Activated CD4-positive, CD25-positive, alpha-beta regulatory T cell treated with anti-CD3 and anti-CD28 coated beads, Interleukin-2, amount 50 U/mL, for 16 hours (primary cell): ENCODE results near the gene MECR.
"Not testable (repeated sequence)": the region's sequence is repeated elsewhere in the genome, so short reads cannot be mapped to it uniquely, and the experiment has no call there.

Source experiments
- DNase-seq: peaks from one replicate; pipeline ENCODE4 v3.0.0-alpha.2; 2020; ENCODE audit warnings: low read depth, low spot score

Gene MECR

GRCh38 chr1:29169976-29170375, 60.8 kb downstream of the MECR start:
- no peak for DNase-seq

DNA sequence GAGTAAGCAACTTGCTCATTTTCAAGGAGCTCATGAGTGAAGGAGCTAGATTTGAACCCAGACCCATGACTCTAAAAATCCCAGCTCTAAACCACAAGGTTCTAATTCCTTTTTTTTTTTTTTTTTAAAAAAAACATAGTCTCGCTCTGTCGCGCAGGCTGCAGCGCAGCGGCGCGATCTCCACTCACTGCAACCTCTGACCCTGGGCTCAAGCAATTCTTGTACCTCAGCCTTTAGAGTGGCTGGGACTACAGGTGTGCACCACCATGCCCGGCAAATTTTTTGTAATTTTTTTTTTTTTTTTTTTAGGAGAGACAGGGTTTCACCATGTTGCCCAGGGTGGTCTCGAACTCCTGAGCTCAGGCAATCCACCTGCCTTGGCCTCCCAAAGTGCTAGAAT, 62.8 kb downstream of the MECR start:
- DNase-seq: no peak

- no peak for DNase-seq
Measured at GRCh38 chr1:29166291-29166878, 64.3 kb downstream of the MECR start.

GRCh38 chr1:29164588-29164987, 66.1 kb downstream of the MECR start:
- no peak for DNase-seq

- no peak for DNase-seq
Measured at GRCh38 chr1:29162476-29163138, 68.1 kb downstream of the MECR start.

GRCh38 chr1:29162025-29162424, 68.7 kb downstream of the MECR start:
- DNase-seq: no peak

- no peak for DNase-seq
Measured at GRCh38 chr1:29159773-29160172, 71.0 kb downstream of the MECR start.

DNA sequence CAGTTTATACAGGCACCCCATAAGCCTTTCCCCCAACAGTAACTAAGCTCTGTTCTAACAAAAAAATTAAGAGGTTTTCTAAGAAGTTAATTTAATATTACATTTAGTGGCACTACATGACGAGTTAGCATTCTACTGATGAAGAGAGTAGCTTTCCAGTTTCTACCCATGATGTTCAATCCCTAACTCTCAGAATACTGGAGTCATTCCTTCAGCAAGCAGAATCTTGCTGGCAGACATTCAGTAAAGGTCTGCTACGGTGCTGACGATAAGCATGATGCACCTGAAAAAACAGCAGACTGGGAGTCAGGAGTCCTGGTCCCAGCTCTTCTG, 73.5 kb downstream of the MECR start:
- no peak for DNase-seq

- no peak for DNase-seq
Measured at GRCh38 chr1:29156543-29157268, 74.0 kb downstream of the MECR start.

GRCh38 chr1:29152046-29152805, 78.5 kb downstream of the MECR start:
- no peak for DNase-seq

DNA sequence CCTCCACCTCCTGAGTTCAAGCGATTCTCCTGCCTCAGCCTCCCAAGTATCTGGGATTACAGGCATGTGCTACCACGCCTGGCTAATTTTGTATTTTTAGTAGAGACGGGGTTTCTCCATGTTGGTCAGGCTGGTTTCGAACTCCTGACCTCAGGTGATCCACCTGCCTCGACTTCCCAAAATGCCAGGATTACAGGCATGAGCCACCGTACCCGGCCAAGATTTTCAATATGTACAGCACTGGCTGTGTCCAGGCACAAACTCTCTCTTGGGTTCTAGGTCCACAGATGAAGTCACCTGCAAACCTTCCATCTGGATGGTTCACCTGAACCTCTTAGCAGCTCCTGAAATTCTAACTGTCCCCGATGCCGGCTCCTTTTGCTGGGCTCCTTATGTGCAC, 80.4 kb downstream of the MECR start:
- DNase-seq: not testable (repeated sequence)

DNA sequence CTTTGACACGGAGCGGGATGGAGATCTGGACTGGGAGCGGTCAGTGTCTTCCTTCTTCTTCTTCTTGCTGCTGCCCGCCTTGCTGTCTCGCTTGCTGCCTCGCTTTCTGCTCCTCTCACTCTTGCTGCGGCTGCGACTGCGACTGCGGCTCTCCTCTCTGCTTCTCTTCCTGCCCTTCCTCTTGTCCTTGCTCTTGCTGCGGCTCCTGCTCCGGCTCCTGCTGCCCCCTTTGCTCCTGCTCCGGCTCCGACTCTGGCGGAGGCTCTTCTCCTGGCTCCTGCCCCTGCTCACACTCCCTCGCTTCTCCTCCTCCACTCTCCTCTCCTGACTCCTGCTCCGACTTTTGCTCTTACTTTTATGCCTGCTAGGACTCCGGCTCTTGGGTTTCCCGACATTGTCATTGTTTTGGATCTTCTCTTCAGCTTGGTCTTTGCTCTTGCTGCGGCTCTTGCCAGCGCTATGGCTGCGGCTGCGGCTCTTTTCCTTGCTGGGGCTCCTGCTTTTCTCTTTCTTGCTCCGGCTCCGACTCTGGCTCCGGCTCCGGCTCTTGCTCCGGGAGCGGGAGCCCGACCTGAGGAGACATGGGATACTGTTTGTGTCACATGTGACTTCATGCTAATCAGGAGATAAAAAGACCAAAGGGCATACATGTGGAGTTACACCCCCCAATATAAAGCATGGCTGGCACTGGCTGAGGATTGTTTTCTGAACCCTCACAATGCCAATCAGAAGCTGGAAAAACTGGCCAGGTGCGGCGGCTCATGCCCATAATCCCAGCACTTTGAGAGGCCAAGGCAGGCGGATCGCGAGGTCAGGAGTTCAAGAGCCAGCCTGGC, 81.9 kb downstream of the MECR start:
- DNase-seq: no peak

DNA sequence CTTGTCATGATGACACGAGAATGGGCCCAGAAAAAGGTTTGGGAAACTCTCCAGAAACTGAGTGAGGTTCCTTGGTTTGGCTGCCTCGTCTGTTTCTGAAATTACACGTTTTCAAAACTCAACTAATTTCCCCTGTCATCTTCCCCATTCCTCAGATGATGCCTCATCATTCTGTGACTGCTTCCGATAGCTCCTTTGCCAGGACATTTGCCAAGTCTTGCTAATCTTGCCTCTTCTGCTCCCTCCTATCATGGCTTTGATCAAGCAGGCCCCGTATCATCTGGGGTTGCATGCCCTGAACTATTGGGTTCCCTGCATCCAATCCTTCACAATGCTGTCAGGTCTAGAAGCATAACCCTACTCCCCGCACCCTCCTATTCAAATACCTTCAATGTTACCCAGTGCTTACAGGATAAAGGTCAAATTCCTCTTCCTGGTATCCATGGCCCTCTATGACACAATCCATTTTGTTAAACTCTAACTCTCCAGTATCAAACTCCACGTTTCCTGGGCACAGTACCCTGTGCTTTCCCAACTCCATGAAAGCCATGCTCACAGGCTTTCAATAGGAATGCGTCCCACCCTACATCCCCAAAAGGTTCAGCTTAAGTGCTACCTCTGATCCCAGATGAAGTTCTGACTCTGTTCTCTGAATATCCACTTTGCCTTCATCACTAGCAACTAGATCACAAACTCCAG, 84.8 kb downstream of the MECR start:
- DNase-seq: no peak

DNA sequence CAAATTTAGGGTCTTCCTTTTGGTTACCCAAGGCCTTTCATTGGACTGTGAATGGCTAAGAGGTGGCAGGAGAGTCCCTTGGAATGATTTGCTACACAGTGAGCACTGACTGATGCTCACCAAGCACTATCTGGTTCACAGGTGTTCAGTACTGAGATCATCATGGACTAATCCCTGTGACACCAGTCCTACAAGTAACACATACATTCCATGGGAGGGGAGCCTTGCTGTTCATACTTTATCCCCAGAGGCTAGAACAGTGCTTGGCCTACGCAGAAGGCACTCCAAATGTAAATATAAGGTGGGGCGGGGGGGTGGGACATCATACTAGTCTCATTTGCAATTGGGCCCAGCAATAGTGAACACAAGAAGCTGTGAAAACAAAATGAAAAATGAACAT, 86.6 kb downstream of the MECR start:
- DNase-seq: no peak

- DNase-seq: no peak
Measured at GRCh38 chr1:29142714-29143113, 88.0 kb downstream of the MECR start.
